Measurements from ENCODE around the gene TMEM107.

TMEM107 gene

GRCh38 chr17:8125154-8125946, 50.8 kb downstream of the TMEM107 start:
- peak; percentile 43 for DNase-seq (ENCODE audit: low read depth)
- peak overlapping the region; percentile 82 for H3K4me3 ChIP-seq (ENCODE audit: low read depth, low read length)

DNA sequence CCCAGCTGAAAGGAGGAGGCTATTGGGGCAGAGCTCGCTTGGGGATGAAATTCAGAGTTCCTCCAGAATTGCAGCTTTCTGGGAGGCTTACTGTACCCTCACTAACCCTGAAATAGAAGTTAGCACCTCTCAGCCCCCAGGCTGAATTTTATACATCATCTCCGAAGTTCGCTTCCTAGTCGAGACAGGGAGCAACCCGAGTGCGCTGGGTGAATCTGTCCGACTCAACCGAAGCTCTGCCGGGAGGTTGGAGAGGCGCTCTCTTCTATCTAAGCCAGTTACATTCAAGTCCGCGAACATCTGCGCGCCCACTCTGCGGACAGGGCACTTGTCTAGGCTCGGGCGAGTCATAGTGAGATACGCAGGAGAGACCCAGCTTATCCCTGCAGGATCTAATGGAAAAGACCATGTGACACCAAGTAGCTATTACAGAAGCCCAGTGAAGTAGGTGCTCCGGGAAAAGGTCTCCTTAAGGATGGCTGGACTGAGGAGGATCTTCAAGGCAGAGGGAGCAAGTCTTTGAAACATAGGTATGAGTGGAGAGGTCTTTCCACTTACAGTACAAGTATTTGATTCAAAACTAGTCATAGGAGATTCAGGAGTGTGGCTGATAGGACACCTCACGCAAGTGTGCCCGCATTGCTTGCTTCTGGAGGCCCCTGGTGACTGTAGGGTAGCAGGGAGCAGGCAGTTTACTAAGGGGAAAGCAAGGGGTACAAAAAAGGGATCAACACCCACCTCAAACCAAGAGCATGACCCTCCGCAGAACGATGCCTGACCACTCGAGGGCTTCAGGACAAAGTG, 51.6 kb downstream of the TMEM107 start:
- H3K4me3 ChIP-seq (ENCODE audit: low read depth, low read length) = peak overlapping the region; percentile 49; the same call in 1 of the 2 replicates
- no peak for DNase-seq (ENCODE audit: low read depth)
- TF ChIP-seq, protein P1, sequence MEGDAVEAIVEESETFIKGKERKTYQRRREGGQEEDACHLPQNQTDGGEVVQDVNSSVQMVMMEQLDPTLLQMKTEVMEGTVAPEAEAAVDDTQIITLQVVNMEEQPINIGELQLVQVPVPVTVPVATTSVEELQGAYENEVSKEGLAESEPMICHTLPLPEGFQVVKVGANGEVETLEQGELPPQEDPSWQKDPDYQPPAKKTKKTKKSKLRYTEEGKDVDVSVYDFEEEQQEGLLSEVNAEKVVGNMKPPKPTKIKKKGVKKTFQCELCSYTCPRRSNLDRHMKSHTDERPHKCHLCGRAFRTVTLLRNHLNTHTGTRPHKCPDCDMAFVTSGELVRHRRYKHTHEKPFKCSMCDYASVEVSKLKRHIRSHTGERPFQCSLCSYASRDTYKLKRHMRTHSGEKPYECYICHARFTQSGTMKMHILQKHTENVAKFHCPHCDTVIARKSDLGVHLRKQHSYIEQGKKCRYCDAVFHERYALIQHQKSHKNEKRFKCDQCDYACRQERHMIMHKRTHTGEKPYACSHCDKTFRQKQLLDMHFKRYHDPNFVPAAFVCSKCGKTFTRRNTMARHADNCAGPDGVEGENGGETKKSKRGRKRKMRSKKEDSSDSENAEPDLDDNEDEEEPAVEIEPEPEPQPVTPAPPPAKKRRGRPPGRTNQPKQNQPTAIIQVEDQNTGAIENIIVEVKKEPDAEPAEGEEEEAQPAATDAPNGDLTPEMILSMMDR (IDR thresholded peaks at IDR 0.05; ENCODE audit: low read depth, low read length, missing control alignments) = no peak

More at GRCh38 chr17:8125154-8125946, 50.8 kb downstream of the TMEM107 start:
- TF ChIP-seq, protein P1 (IDR thresholded peaks at IDR 0.05; ENCODE audit: low read depth, low read length, missing control alignments) = no peak

DNA sequence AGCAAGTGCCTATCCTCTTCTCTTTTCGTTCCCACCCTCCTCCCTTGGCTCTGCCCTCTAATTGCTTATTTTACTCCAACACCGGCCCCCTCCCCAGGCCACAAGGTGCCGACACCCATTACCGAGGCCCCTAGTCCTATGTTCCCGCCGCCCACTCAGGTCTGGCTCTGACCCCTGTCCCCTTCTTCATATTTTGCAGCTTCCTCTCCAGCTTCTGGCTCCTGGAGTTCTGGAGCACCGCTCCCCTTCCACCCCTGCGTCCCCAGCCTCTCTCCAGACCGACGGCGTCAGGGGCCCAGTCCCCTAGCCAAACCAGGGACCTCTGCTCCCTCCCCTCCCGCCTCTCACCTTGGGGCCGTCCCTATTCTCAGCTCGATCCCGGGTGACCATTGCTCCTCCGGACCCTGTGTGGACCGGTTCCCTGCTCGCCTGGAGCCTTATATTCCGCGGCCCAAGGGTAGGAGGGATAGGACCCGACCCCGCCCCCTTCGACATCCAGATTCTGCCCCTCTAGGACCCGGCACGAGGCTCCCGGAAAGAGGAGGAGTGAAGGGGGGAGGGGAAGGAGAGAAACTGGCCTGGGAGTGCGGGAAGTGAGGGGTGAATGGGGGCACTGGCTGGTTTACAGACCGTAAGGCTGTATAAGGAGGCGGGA, 52.4 kb downstream of the TMEM107 start, which contains the start of gene HES7:
HES7 (minus strand) TSS at position 412 of the 655 bp plus-strand sequence; CDS start at position 390, 22 bp downstream.
- DNase-seq (ENCODE audit: low read depth) = no peak
- peak within 1 kb of the TSS; percentile 49 for H3K4me3 ChIP-seq (ENCODE audit: low read depth, low read length)
- TF ChIP-seq, protein P1 (IDR thresholded peaks at IDR 0.05; ENCODE audit: low read depth, low read length, missing control alignments) = no peak

GRCh38 chr17:8122924-8123694, 53.1 kb downstream of the TMEM107 start:
- TF ChIP-seq, protein P1 (IDR thresholded peaks at IDR 0.05; ENCODE audit: low read depth, low read length, missing control alignments) = no peak
- peak overlapping the region; percentile 49 for H3K4me3 ChIP-seq (ENCODE audit: low read depth, low read length)
- DNase-seq (ENCODE audit: low read depth) = no peak
